Left lobe of liver (tissue), 2 donors: ENCODE data around the gene CELSR3. TPM values are rescaled to one million over a fixed set of nuclear protein-coding genes. Genes with fewer than 3 reads are reported as not detected.

Experiments
- ATAC-seq: fragments of 200-7000 bp; cut with Tn5 transposase; one replicate; pipeline ENCODE4 v1.9.1; 2020; ENCODE audit warnings: mild to moderate bottlenecking, moderate library complexity
- DNase-seq: peaks from one replicate; pipeline ENCODE4 v3.0.0-alpha.2; 2020; ENCODE audit warnings: low spot score
- total RNA-seq: library from RNA; stranded (reverse); gene quantifications from one replicate; pipeline ENCODE4 v1.2.1, GENCODE V29; 2021
- donor health status: DM: no; HTN: no; CAD: no; lungs with moderate emphysema.
- donor health status: DM: no; HTN: yes; CAD: no.

CELSR3 gene
- total RNA-seq, 1 donor from 2014 or later, result 0.45 TPM

DNA sequence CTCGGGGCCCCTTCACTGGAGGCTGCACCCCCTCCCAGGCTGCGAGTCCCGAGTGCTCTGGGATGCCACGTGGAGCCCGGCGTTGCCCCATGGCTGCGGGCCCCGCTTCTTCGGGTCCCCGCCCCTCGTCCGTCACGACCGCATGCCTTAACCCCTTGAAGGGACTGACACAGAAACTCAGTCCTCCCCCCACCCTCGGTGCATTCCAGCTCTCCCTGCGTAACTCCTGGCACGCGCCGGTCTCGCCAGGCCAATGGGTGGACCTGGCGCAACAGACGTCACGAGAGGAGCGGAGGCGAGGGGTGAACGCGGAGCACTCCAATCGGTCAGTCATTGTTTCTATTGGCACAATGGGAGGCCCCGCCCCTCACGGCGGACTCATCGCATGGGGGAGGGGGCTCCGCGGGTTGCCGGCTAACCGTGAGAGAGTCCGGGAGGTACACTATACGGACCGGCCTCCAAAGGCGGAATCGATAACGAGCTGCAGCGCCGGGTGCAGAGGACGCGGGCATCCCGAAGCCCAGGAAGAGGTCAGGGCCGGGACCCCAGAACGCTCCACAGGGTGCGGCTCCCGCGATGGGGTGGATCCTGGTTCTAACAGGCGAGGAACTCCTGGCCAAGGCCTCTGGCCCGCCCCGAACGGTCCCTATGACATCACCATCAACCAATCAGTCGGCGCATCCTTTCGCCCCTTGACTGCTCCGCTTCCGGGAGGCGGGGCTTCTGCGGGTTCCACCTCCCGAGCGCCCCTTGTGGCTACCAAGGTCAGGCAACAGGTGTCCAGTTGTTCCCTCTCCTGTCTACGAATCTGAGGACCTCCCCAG is 1.0 kb upstream of the CELSR3 start:
- DNase-seq (peak; percentile 70), ATAC-seq (peak; percentile 74)

- ATAC-seq (no peak), DNase-seq (no peak)
These were observed 437 bp downstream of the CELSR3 start for GRCh38 chr3:48662145-48662752.

GRCh38 chr3:48661501-48662144 is 1.1 kb downstream of the CELSR3 start:
- ATAC-seq (peak; percentile 72), DNase-seq (peak; percentile 60)

- no peak for DNase-seq
- ATAC-seq, result no peak
These were observed 1.8 kb downstream of the CELSR3 start for GRCh38 chr3:48660800-48661400.

DNA sequence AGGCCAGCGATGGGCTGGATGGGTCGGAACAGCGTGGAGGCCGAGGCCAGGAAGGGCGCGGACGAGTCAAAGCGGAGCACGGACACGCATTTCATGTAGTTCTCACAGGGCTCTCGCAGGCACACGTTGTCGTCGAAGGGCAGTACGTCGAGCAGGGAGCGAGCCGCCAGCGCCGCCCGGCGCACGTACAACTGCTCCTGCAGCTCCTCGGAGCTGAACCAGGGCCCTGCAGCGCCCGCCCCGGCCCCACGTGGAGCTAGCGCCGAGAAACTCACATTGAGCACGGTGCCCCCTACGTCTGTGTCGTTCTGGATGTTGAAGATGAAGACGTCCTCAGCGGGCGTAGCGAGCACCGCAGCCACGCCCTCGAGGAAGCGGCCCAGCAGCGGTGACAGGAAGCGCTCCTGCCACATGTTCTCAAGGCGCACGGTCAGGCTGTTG is 5.8 kb downstream of the CELSR3 start:
- DNase-seq (no peak), ATAC-seq (no peak)

DNA sequence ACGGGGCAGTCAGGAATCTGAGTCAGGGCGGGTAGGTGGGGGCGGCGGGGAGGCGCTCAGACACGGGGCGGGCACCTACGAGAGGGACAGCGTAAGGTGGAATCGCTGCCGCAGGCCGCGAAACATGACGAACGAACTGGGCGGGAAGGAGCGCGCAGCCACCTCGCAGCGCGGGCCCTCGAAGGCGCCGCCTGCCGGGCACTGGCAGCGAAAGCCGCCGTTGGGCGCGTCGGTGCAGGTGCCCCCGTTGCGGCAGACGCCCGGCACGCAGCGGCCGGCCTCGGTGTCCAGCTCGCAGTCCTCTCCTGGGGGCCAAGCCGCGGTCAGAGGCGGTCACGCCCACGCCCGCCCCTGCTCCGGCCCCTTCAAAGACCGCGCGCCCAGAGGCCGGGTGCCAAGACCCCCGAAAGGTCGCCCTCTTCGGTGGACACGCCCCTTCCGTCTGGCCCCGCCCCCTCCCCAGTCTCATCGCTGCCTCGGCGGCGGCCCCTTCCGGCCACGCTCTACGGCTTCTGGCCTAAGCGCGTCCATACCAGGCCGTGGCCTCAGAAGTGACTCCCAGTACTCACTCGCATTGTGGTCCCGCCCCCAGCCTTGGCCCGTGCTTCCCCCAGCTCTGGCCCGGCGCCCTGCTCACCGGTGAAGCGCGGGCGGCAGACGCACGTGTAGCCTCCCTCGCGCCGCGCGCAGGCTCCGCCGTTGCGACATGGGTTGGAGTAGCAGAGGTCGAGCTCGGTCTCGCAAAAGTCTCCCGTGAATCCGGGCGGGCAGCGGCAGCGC is 6.4 kb downstream of the CELSR3 start:
- ATAC-seq (peak; percentile 90), DNase-seq (peak; percentile 85)

GRCh38 chr3:48655606-48656005 is 7.1 kb downstream of the CELSR3 start:
- DNase-seq (no peak), ATAC-seq (no peak)

- no peak for DNase-seq
These were observed 7.6 kb downstream of the CELSR3 start for GRCh38 chr3:48655063-48655462.

DNA sequence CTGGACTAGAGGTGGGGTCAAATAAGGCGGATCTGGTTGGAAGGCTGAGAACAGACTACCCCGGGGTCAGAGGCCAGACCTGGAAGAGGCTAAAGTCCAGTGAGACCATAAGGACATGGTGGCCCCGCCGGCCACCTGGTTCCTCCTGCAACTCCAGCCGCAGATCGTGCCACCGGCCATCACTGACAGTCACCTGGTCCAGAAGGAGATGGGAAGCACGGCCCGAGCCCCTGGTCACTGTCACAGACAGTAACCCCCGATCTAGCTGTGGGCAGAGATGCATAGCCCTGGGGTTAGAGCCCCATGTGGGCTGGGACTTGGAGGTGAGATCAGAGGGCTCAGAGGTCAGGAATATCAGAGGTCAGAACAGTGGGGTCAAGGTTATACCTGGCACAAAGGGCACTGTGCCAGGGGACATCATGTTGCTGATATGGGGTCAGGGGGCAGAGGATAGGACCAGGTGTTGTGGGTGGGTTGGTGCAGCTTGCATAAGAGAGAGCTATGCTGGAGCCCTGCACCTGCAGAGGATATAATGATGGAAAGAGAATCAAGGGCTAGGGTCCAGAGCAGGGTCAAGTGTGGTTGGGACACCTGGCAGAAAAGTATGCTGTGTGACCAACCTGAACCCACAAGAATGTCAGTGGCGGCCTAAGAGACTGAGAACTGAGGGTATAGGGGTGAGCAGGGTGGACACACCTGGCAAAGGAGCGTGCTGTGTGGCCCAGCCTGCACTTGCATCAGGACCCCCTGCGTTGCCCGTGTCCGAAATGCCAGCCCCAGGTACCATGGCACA is 9.6 kb downstream of the CELSR3 start:
- DNase-seq (no peak), ATAC-seq (no peak)

More at GRCh38 chr3:48655063-48655462, 7.6 kb downstream of the CELSR3 start:
- ATAC-seq, result no peak

- ATAC-seq (no peak), DNase-seq (no peak)
These were observed 10.9 kb downstream of the CELSR3 start for GRCh38 chr3:48651771-48652170.

DNA sequence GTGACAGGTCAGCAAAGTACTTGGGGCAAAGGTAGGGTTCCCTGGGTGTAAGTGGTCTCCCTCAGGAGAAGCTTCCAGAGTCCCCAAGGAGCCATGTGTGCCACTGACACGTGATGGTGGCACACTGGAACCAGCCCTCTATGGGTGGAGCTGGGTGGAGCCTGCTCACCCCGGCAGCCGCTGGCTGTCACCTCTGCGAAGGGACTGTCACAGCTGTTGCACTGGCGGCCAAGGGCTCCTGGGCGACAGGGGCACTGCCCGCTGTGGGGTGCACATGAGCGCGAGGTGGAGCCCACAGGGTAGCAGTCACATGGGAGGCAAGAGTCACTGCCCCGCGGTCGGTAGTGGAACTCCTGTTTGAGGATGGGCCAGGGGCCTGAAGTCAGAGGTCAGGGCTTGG is 12.0 kb downstream of the CELSR3 start:
- ATAC-seq (no peak), DNase-seq (no peak)

GRCh38 chr3:48648188-48648850 is 14.4 kb downstream of the CELSR3 start:
- DNase-seq, result no peak
- ATAC-seq, result no peak

DNA sequence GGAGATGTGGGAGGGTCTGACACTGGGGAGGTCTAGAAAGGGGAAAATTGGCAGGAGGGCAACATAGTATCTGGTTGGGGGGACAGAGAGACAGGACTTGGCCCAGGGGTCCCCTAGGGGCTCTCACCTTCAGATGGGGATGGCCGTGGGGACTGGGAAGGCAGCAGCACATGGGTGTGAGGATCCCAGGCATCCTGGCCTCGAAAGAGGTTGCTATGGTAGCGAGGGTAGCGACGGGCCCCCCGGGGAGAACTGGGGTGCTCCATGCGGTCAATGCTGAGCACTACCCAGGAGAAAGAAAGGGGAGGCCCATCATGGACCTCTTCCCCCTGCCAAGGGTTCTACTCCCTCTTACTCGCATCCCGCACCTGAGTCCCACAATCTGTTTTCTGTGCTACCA is 15.0 kb downstream of the CELSR3 start:
- no peak for ATAC-seq
- no peak for DNase-seq

DNA sequence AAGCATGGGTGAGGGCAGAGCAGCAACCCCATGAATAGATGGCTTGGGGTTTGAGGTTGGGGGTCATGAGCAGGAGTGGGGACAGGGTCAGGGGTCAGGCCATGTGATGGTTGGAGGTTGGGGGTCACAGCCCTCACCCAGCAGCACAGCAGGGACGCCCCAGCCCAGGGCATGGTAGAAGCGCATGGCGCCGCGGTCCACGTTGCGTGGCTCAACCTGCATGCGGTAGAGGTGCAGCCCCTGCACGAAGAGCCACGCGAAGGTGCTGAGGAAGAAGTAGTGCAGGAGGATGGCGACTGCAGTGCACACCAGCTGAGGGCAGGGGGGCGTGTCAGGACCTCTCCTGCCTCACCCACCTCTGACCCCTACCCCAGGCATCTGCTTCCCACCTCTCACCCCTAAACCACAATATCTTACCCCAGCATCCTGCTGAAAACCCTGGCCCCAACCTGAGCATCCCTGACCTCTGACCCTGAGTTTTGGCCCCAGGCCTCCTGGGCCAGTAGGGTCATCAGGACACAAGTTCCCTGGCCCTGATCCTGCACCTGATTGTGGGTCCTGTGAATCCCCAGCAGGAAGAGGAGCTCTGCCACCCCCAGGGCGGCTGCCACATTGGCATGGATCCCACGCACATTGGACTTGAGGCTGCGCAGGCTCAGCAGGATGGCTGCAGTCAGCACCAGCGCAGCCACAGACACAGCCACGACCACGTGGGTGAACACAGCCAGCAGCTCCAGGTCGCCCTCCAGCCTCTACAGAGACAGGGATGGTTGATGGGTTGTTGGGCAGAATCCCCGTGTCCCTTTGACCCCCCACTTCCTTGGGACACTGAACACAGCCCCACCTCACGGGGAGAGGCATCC is 17.6 kb downstream of the CELSR3 start:
- DNase-seq (no peak), ATAC-seq (no peak)

GRCh38 chr3:48642605-48643004 is 20.1 kb downstream of the CELSR3 start:
- ATAC-seq, result no peak

GRCh38 chr3:48641396-48641795 is 21.3 kb downstream of the CELSR3 start:
- ATAC-seq, result peak; percentile 20
- DNase-seq, result no peak

More at GRCh38 chr3:48642605-48643004, 20.1 kb downstream of the CELSR3 start:
- no peak for DNase-seq

- no peak for DNase-seq
- no peak for ATAC-seq
These were observed 22.6 kb downstream of the CELSR3 start for GRCh38 chr3:48639944-48640606.

- ATAC-seq (no peak), DNase-seq (no peak)
These were observed 25.4 kb downstream of the CELSR3 start for GRCh38 chr3:48637305-48637704.
